Kasumi-1 (cell line): ENCODE results near the gene RNASE9.
"Not testable (repeated sequence)": the region's sequence is repeated elsewhere in the genome, so short reads cannot be mapped to it uniquely, and the experiment has no call there.

Source experiments
- DNase-seq, 2 experiments: peaks; one replicate each; lab custom pipeline; 2025; lab: John Stamatoyannopoulos, UW

RNASE9 gene

GRCh38 chr14:20516921-20517320, 43.9 kb downstream of the RNASE9 start:
- DNase-seq, result no peak

DNA sequence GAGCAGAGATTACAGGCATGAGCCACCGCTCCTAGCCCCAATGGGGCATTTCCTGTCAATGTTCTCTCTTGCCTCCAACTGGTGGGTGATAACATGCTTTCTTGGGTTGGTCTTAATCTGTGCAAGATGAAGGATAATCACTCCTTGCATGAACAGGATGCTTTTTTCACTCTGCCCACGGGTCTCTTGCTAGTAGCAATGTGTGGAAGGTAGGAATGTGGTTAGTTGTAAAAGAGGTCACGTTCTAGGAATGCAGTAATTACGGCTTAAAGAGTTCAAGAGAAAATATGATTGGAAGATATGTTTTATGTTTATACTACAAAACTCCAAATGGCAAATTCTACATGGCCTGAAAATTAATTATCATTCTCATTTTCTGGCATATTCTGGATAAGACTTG, 45.0 kb downstream of the RNASE9 start:
- DNase-seq, result no peak

GRCh38 chr14:20512177-20512905, 48.5 kb downstream of the RNASE9 start:
- no peak for DNase-seq

- DNase-seq, result no peak
Measured at GRCh38 chr14:20508367-20508766, 52.5 kb downstream of the RNASE9 start.

DNA sequence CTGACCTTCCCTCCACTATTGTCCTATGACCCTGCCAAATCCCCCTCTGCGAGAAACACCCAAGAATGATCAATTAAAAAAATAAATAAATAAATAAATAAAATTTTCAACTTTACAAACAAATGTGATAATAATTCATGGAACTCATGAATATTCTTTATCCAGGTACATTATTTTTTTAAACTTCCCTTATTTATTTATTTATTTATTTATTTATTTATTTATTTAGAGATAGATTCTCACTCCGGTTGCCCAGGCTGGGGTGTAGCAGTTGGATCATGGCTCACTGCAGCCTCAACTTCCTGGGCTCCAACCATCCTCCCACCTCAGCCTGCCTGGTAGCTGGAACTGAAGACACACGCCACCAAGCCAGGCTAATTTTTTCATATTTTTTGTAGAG, 53.3 kb downstream of the RNASE9 start:
- DNase-seq, result not testable (repeated sequence)

GRCh38 chr14:20506752-20507151, 54.1 kb downstream of the RNASE9 start:
- DNase-seq, result not testable (repeated sequence)

GRCh38 chr14:20506276-20506675, 54.6 kb downstream of the RNASE9 start:
- not testable (repeated sequence) for DNase-seq
